Endodermal cell (in vitro differentiated cells): ENCODE results near the gene PKD2L2. TPM values are rescaled to one million over a fixed set of nuclear protein-coding genes. Genes with fewer than 3 reads are reported as not detected.
A peak's percentile ranks its signal among the peaks of the same experiment; 100 is the strongest.

ENCODE experiments used
- DNase-seq: peaks from one replicate; pipeline ENCODE4 v3.0.0-alpha.2; 2017
- H3K27ac ChIP-seq: 2 replicates; pipeline ENCODE4 v1.5.1; 2013; ENCODE audit warnings: mild to moderate bottlenecking, low read depth, low read length, moderate library complexity
- H3K27me3 ChIP-seq: 2 replicates; pipeline ENCODE4 v1.6.1; 2013; ENCODE audit warnings: mild to moderate bottlenecking, low read length, moderate library complexity; ENCODE audit not compliant: insufficient read depth, control insufficient read depth, poor library complexity, severe bottlenecking
- H3K36me3 ChIP-seq: 2 replicates; pipeline ENCODE4 v1.7.0; 2013; ENCODE audit warnings: mild to moderate bottlenecking, low read length, moderate library complexity; ENCODE audit not compliant: control insufficient read depth, insufficient read depth
- H3K4me1 ChIP-seq: one replicate; pipeline ENCODE4 v1.7.0; 2013; ENCODE audit warnings: low read length; ENCODE audit not compliant: control insufficient read depth, insufficient read depth
- H3K4me3 ChIP-seq: 2 replicates; pipeline ENCODE4 v1.5.1; 2013; ENCODE audit warnings: mild to moderate bottlenecking, low read length, moderate library complexity
- H3K9ac ChIP-seq: 2 replicates; pipeline ENCODE4 v1.6.1; 2013; ENCODE audit warnings: mild to moderate bottlenecking, low read length, moderate library complexity; ENCODE audit not compliant: poor library complexity, severe bottlenecking; ENCODE audit errors: extremely low read depth
- H3K9me3 ChIP-seq: 2 replicates; pipeline ENCODE4 v1.6.1; 2013; ENCODE audit warnings: mild to moderate bottlenecking, low read length, moderate library complexity; ENCODE audit not compliant: control insufficient read depth
- H3K27ac Mint-ChIP-seq: 2 replicates; pipeline ENCODE4 v1.8.0; 2020; ENCODE audit warnings: mixed read lengths
- H3K27me3 Mint-ChIP-seq: 2 replicates; pipeline ENCODE4 v1.8.0; 2021; ENCODE audit warnings: mild to moderate bottlenecking, mixed read lengths; ENCODE audit not compliant: insufficient read depth
- H3K36me3 Mint-ChIP-seq: 2 replicates; pipeline ENCODE4 v1.8.0; 2020; ENCODE audit warnings: low read depth, mixed read lengths
- H3K4me1 Mint-ChIP-seq: 2 replicates; pipeline ENCODE4 v1.8.0; 2020; ENCODE audit warnings: mixed read lengths
- H3K4me3 Mint-ChIP-seq: 2 replicates; pipeline ENCODE4 v1.8.0; 2020; ENCODE audit warnings: mild to moderate bottlenecking, moderate library complexity, mixed read lengths
- H3K9me3 Mint-ChIP-seq: 2 replicates; pipeline ENCODE4 v1.8.0; 2020; ENCODE audit warnings: mild to moderate bottlenecking, mixed read lengths
- WGBS, 2 experiments: methylation state at CpG; one replicate each; pipeline versions ENCODE4 v1.1.5 to v1.1.7; 2013; ENCODE audit warnings: missing lambda C conversion rate in 2 of 2, mixed read lengths in 1 of 2; ENCODE audit not compliant: insufficient coverage in 1 of 2, insufficient read length in 1 of 2; 5-methylcytosine and 5-hydroxymethylcytosine counted together
- total RNA-seq, 2 donors: library from RNA; stranded (reverse); fragmentation: NEBNext Ultra II Directional in 1 of 2; extraction: Animal tissue kit (Norgen Biotek cat#: 25700) in 1 of 2; gene quantifications; 2 replicates in 1 of 2; 3 replicates in 1 of 2; pipeline ENCODE4 v1.2.1, GENCODE V29; 2021
- TF ChIP-seq, protein P1 (sequence below): fragments of 200-600 bp; sonication (generic); conservative IDR thresholded peaks from 2 replicates; pipeline ENCODE4 v1.5.0; 2021; ENCODE audit warnings: antibody characterized with exemption, mild to moderate bottlenecking

The PKD2L2 gene
- total RNA-seq, 2 donors from 2014 or later = not detected

DNA sequence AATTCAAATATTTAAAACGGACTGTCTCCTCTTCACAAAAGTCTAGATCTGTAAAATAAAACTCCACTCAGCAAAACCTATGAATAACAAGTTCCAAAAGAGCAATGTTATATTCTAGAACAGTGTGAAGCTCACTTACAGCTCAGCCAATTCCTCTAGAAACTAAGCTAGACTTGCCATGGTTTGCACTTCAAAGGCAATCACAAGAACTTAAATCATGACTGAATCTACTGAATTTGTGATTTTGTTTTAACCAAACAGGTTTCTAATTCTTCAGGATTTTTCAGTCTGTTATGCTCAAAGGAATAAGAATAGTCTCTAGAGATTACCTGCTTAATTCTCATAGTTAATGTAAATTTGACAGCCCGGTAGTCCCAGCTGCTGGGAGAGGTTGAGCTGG lies 1.4 kb upstream of the PKD2L2 start:
- Mint-ChIP-seq H3K4me3 (no peak overlapping the region), H3K36me3 (no peaks in the 10 kb centered on the region), H3K27ac (no peak overlapping the region), H3K9me3 (no peaks in the 10 kb centered on the region), H3K4me1 (no peaks in the 10 kb centered on the region), H3K27me3 (no peaks in the 10 kb centered on the region)
- 79% methylated on average over 2 of the region's 2 CpGs; no CpG with 5 or more reads in 1 of the 2 experiments for WGBS, 2 experiments
- no peak overlapping the region for H3K4me3 ChIP-seq
- no peaks in the 10 kb centered on the region for H3K9me3 ChIP-seq
- H3K36me3 ChIP-seq = no peaks in the 10 kb centered on the region
- no peaks in the 10 kb centered on the region for H3K27me3 ChIP-seq
- H3K27ac ChIP-seq = no peak overlapping the region
- DNase-seq = no peak
- no peak overlapping the region for H3K9ac ChIP-seq
- H3K4me1 ChIP-seq = no peaks in the 10 kb centered on the region
- TF ChIP-seq, protein P1, sequence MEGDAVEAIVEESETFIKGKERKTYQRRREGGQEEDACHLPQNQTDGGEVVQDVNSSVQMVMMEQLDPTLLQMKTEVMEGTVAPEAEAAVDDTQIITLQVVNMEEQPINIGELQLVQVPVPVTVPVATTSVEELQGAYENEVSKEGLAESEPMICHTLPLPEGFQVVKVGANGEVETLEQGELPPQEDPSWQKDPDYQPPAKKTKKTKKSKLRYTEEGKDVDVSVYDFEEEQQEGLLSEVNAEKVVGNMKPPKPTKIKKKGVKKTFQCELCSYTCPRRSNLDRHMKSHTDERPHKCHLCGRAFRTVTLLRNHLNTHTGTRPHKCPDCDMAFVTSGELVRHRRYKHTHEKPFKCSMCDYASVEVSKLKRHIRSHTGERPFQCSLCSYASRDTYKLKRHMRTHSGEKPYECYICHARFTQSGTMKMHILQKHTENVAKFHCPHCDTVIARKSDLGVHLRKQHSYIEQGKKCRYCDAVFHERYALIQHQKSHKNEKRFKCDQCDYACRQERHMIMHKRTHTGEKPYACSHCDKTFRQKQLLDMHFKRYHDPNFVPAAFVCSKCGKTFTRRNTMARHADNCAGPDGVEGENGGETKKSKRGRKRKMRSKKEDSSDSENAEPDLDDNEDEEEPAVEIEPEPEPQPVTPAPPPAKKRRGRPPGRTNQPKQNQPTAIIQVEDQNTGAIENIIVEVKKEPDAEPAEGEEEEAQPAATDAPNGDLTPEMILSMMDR = no peak

DNA sequence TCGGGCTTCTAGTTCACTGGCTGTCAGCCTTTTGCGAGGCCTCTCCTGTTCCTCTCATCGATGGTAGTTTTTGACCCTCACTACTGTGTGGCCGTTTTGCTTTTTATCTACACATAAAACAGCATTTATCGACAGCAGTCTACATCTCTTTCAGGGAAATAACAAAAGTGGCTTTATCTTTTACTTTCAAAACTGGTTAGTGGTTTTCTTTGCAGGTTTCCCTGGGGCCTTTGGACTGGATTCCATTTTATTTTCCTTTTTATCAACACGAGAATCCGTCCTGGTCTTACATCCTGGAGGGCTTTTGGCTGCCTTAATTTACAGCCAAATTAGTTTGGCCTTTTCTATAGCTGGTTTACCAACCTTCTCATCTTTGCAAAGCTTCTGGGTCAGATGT lies 793 bp upstream of the PKD2L2 start:
- no peaks in the 10 kb centered on the region for H3K36me3 ChIP-seq
- H3K27me3 ChIP-seq = no peaks in the 10 kb centered on the region
- H3K4me1 ChIP-seq = no peaks in the 10 kb centered on the region
- WGBS, 2 experiments = 82 to 88% methylated on average over 6 to 7 of the region's 7 CpGs
- Mint-ChIP-seq H3K4me1 (no peaks in the 10 kb centered on the region), H3K4me3 (peak overlapping the region; percentile 47), H3K27ac (peak overlapping the region; percentile 78), H3K27me3 (no peaks in the 10 kb centered on the region), H3K9me3 (no peaks in the 10 kb centered on the region), H3K36me3 (no peaks in the 10 kb centered on the region)
- DNase-seq = no peak
- TF ChIP-seq, protein P1 = no peak
- no peaks in the 10 kb centered on the region for H3K9me3 ChIP-seq
- no peak overlapping the region for H3K9ac ChIP-seq
- no peak overlapping the region for H3K4me3 ChIP-seq
- H3K27ac ChIP-seq = peak overlapping the region; percentile 30

DNA sequence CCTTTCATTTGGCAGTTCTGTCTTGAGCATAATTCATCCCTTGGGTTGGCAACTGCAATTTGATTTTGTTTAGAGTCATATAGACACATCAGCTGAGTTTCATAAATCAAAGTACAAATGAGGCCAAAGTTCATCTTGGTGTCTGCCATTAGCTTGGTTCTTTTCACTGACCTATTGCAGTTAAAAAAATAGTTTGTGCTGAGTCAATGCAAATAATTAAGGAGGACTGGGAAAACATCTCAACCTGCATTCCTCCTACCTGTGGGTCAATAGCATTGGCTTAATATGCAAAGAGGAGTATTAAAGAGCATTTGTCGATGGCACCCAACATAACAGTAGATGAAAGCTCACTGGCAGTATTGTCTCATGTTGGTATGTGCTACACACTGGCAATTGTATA lies 1.6 kb downstream of the PKD2L2 start:
- Mint-ChIP-seq H3K4me1 (no peaks in the 10 kb centered on the region), H3K4me3 (no peak overlapping the region), H3K27me3 (no peaks in the 10 kb centered on the region), H3K27ac (no peak overlapping the region), H3K36me3 (no peaks in the 10 kb centered on the region), H3K9me3 (no peaks in the 10 kb centered on the region)
- Histone ChIP-seq H3K27ac (no peak overlapping the region), H3K36me3 (no peaks in the 10 kb centered on the region), H3K27me3 (no peaks in the 10 kb centered on the region), H3K9me3 (no peaks in the 10 kb centered on the region), H3K4me1 (no peaks in the 10 kb centered on the region), H3K9ac (no peak overlapping the region), H3K4me3 (no peak overlapping the region)
- DNase-seq = no peak
- WGBS, 2 experiments = 83 to 93% methylated on average over 1 of the region's 1 CpG
- TF ChIP-seq, protein P1 = no peak
